Testis (tissue), 2 donors: ENCODE data around the gene MYOC.

Source experiments
- POLR2A ChIP-seq: fragments of 450-650 bp; IDR thresholded peaks from one replicate; pipeline ENCODE4 v1.6.1; 2017; ENCODE audit warnings: antibody characterized with exemption, mild to moderate bottlenecking, moderate library complexity
- TF ChIP-seq, protein P1 (sequence below), 3 experiments: fragments of 450-650 bp in 2 of 3; fragments of 200-600 bp in 1 of 3; sonication (generic) in 1 of 3; IDR thresholded peaks; one replicate each; pipeline ENCODE4 v1.5.1; 2016 to 2019; ENCODE audit warnings: antibody characterized with exemption in 3 of 3, mild to moderate bottlenecking in 2 of 3, moderate library complexity in 1 of 3

DNA sequence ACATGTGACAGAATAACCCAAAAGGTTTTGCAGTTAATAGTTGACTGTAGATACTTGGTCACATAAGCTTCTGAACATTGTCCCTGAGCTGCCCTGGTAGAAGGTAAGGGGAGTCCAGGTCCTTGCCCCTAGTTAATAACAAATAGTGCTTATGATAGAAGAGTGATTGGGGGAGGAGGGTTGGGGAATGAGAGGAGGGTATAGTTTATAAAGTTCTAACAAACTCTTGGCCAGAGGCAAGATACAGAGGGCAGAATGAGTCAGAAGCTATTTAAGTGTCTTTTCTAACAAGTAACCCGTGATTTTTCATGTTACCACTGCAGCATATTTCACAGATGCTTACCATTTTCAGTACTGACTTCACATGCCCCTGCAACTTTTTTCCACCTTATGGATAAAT, 57.2 kb downstream of the MYOC start:
- TF ChIP-seq, protein P1, sequence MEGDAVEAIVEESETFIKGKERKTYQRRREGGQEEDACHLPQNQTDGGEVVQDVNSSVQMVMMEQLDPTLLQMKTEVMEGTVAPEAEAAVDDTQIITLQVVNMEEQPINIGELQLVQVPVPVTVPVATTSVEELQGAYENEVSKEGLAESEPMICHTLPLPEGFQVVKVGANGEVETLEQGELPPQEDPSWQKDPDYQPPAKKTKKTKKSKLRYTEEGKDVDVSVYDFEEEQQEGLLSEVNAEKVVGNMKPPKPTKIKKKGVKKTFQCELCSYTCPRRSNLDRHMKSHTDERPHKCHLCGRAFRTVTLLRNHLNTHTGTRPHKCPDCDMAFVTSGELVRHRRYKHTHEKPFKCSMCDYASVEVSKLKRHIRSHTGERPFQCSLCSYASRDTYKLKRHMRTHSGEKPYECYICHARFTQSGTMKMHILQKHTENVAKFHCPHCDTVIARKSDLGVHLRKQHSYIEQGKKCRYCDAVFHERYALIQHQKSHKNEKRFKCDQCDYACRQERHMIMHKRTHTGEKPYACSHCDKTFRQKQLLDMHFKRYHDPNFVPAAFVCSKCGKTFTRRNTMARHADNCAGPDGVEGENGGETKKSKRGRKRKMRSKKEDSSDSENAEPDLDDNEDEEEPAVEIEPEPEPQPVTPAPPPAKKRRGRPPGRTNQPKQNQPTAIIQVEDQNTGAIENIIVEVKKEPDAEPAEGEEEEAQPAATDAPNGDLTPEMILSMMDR (IDR thresholded peaks at IDR 0.05), result no peak
- TF ChIP-seq POLR2A, result no peak
